ENCODE results near the gene XYLT1.

Gene XYLT1

DNA sequence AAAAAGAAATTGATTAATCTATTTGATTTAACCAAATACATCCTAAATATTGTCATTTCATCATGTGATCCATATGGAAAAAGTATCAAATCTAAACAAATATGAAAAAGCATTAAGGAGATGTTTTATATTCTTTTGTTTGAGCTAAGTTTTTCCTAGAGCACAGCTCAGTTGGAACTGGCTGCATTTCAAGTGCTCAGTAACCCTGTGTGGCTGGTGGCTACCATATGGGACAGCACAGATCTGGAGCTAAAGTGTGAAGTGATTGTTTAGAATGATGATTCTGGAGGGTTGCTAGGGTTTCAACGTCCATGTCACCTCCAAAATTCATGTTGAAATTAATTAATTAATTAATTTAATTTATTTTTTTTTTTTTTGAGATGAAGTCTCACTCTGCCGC, 137.5 kb downstream of the XYLT1 start:
- no peak for TF ChIP-seq CEBPB (IDR thresholded peaks at IDR 0.05)
- TF ChIP-seq TEAD4 (IDR thresholded peaks at IDR 0.05) = no peak
- no peak for TF ChIP-seq USF1 (IDR thresholded peaks at IDR 0.05)
- no peak for TF ChIP-seq YY1 (IDR thresholded peaks at IDR 0.05; ENCODE audit: low read depth)
- no peak for TF ChIP-seq EGR1 (IDR thresholded peaks at IDR 0.05)
- no peak for TF ChIP-seq NFIC (IDR thresholded peaks at IDR 0.05)
- TF ChIP-seq RAD21 (IDR thresholded peaks at IDR 0.05; ENCODE audit: low read depth) = no peak
- no peak for TF ChIP-seq FOXM1 (IDR thresholded peaks at IDR 0.05; ENCODE audit: borderline replicate concordance, low read depth)
- no peak for TF ChIP-seq TCF12 (IDR thresholded peaks at IDR 0.05; ENCODE audit: low read depth)

DNA sequence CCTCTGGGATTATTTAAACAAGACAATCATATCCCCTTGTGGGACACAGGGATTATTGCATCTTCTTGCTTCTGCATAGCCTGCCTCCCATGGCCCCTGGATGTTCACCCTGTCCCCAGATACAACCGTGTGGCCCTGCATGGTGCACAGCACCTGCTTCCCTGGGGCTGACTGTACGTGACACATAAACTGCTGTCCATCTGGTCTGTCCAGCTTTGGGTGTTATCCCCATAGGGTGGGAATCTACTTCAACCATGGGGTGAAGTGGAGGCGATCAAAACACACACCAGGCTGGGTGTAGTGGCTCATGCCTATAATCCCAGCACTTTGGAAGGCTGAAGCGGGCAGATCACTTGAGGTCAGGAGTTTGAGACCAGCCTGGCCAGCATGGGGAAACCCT, 138.8 kb downstream of the XYLT1 start:
- TF ChIP-seq NFIC (IDR thresholded peaks at IDR 0.05) (no peak), FOXM1 (IDR thresholded peaks at IDR 0.05; ENCODE audit: borderline replicate concordance, low read depth) (no peak), CREB1 (IDR thresholded peaks at IDR 0.05; ENCODE audit: low read depth) (no peak), TCF12 (IDR thresholded peaks at IDR 0.05; ENCODE audit: low read depth) (no peak), ZBTB7A (IDR thresholded peaks at IDR 0.05; ENCODE audit: low read depth) (no peak), TAF1 (IDR thresholded peaks at IDR 0.05; ENCODE audit: low read depth) (no peak), EGR1 (IDR thresholded peaks at IDR 0.05) (no peak)
- TF ChIP-seq, protein P1, sequence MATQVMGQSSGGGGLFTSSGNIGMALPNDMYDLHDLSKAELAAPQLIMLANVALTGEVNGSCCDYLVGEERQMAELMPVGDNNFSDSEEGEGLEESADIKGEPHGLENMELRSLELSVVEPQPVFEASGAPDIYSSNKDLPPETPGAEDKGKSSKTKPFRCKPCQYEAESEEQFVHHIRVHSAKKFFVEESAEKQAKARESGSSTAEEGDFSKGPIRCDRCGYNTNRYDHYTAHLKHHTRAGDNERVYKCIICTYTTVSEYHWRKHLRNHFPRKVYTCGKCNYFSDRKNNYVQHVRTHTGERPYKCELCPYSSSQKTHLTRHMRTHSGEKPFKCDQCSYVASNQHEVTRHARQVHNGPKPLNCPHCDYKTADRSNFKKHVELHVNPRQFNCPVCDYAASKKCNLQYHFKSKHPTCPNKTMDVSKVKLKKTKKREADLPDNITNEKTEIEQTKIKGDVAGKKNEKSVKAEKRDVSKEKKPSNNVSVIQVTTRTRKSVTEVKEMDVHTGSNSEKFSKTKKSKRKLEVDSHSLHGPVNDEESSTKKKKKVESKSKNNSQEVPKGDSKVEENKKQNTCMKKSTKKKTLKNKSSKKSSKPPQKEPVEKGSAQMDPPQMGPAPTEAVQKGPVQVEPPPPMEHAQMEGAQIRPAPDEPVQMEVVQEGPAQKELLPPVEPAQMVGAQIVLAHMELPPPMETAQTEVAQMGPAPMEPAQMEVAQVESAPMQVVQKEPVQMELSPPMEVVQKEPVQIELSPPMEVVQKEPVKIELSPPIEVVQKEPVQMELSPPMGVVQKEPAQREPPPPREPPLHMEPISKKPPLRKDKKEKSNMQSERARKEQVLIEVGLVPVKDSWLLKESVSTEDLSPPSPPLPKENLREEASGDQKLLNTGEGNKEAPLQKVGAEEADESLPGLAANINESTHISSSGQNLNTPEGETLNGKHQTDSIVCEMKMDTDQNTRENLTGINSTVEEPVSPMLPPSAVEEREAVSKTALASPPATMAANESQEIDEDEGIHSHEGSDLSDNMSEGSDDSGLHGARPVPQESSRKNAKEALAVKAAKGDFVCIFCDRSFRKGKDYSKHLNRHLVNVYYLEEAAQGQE (IDR thresholded peaks at IDR 0.05; ENCODE audit: low read depth) = no peak
- TF ChIP-seq, protein P2, sequence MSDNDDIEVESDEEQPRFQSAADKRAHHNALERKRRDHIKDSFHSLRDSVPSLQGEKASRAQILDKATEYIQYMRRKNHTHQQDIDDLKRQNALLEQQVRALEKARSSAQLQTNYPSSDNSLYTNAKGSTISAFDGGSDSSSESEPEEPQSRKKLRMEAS (IDR thresholded peaks at IDR 0.05) = no peak

- no peak for TF ChIP-seq ZBTB7A (IDR thresholded peaks at IDR 0.05; ENCODE audit: low read depth)
- TF ChIP-seq CEBPB (IDR thresholded peaks at IDR 0.05) = no peak
- TF ChIP-seq, protein P2 (IDR thresholded peaks at IDR 0.05) = no peak
- no peak for TF ChIP-seq EP300 (IDR thresholded peaks at IDR 0.05; ENCODE audit: borderline replicate concordance)
- no peak for TF ChIP-seq NFIC (IDR thresholded peaks at IDR 0.05)
Observed at GRCh38 chr16:17331071-17331607, 139.6 kb downstream of the XYLT1 start.

DNA sequence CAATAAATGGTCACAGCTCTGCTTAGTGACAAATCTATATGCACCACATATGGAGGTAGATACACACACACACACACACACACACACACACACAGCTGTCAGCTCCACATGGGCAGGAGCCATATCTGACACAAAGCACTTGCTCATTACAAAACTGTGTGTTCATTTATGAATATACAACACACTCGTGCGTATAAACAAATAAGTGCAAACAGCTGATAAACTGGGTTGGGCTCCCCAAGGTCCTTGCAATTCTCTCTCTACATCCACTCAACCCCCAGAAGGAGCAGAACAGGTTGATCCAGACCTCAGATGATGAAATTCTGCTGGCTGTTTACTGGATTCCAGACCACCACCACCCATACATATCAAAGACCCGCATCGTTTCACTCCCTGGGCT, 140.7 kb downstream of the XYLT1 start:
- TF ChIP-seq, protein P1 (IDR thresholded peaks at IDR 0.05; ENCODE audit: low read depth) = no peak
- TF ChIP-seq CEBPB (IDR thresholded peaks at IDR 0.05) (no peak), USF1 (IDR thresholded peaks at IDR 0.05) (no peak), NFIC (IDR thresholded peaks at IDR 0.05) (no peak), RAD21 (IDR thresholded peaks at IDR 0.05; ENCODE audit: low read depth) (no peak), EGR1 (IDR thresholded peaks at IDR 0.05) (no peak), TCF12 (IDR thresholded peaks at IDR 0.05; ENCODE audit: low read depth) (no peak), ZBTB7A (IDR thresholded peaks at IDR 0.05; ENCODE audit: low read depth) (no peak), CREB1 (IDR thresholded peaks at IDR 0.05; ENCODE audit: low read depth) (no peak), YY1 (IDR thresholded peaks at IDR 0.05; ENCODE audit: low read depth) (no peak)
- TF ChIP-seq, protein P2 (IDR thresholded peaks at IDR 0.05) = no peak

- TF ChIP-seq EP300 (IDR thresholded peaks at IDR 0.05; ENCODE audit: borderline replicate concordance) = no peak
- TF ChIP-seq CREB1 (IDR thresholded peaks at IDR 0.05; ENCODE audit: low read depth) = no peak
- TF ChIP-seq FOXM1 (IDR thresholded peaks at IDR 0.05; ENCODE audit: borderline replicate concordance, low read depth) = no peak
- TF ChIP-seq USF1 (IDR thresholded peaks at IDR 0.05) = no peak
- no peak for TF ChIP-seq YY1 (IDR thresholded peaks at IDR 0.05; ENCODE audit: low read depth)
- TF ChIP-seq, protein P2 (IDR thresholded peaks at IDR 0.05) = no peak
- no peak for TF ChIP-seq RAD21 (IDR thresholded peaks at IDR 0.05; ENCODE audit: low read depth)
- no peak for TF ChIP-seq CEBPB (IDR thresholded peaks at IDR 0.05)
Observed at GRCh38 chr16:17329391-17329790, 141.4 kb downstream of the XYLT1 start.

Data from Ishikawa (cell line).